GM19193 (cell line): ENCODE results near the gene VWA8.

Source experiments
- POLR2A ChIP-seq: IDR thresholded peaks from 4 replicates; pipeline ENCODE4 v1.6.1; 2011; ENCODE audit not compliant: insufficient read depth, insufficient read length; ENCODE audit errors: extremely low read depth

The VWA8 gene

GRCh38 chr13:41762796-41763195 is 198.1 kb downstream of the VWA8 start:
- no peak for TF ChIP-seq POLR2A

- no peak for TF ChIP-seq POLR2A
These were observed 204.6 kb downstream of the VWA8 start for GRCh38 chr13:41756198-41756880.

GRCh38 chr13:41751734-41752445 is 209.0 kb downstream of the VWA8 start:
- TF ChIP-seq POLR2A, result no peak

GRCh38 chr13:41751277-41751676 is 209.6 kb downstream of the VWA8 start:
- no peak for TF ChIP-seq POLR2A

DNA sequence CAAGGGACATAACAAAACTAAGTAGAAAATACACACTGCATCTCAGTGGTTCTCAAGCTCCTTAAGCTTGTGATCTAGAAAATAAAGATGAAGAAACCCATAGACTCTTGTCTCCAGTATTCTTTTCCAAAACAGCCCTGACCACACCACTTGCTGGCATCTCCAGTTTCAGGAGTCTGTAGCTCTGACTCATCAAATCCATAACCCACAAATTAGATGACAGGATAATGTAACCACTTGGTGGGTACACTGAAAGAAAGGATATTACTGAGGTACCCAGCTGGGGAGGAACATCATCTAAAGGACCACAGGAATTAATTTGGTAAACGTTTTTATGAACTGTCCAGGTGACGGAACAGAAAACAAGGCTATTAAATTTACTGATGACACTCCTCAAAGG is 214.7 kb downstream of the VWA8 start:
- no peak for TF ChIP-seq POLR2A

- no peak for TF ChIP-seq POLR2A
These were observed 217.9 kb downstream of the VWA8 start for GRCh38 chr13:41742917-41743552.

DNA sequence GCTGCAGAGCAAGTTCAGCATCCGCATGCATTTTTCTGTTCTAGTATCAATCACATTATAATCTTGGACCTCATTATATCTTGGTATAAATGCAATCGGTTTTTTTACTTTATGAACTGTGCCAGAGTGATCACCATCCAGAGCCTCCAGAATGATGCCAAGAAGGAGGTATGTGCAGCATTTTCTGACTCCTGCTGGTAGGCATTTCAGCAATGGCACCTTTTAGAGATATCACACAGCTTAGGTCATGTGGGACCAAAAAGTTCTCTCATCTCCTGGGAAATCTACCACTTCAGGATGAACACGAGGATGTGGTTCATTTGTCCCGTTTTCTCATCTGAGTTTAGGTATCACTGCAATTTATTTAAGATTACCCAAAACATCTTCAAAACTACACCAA is 220.4 kb downstream of the VWA8 start:
- TF ChIP-seq POLR2A, result no peak

DNA sequence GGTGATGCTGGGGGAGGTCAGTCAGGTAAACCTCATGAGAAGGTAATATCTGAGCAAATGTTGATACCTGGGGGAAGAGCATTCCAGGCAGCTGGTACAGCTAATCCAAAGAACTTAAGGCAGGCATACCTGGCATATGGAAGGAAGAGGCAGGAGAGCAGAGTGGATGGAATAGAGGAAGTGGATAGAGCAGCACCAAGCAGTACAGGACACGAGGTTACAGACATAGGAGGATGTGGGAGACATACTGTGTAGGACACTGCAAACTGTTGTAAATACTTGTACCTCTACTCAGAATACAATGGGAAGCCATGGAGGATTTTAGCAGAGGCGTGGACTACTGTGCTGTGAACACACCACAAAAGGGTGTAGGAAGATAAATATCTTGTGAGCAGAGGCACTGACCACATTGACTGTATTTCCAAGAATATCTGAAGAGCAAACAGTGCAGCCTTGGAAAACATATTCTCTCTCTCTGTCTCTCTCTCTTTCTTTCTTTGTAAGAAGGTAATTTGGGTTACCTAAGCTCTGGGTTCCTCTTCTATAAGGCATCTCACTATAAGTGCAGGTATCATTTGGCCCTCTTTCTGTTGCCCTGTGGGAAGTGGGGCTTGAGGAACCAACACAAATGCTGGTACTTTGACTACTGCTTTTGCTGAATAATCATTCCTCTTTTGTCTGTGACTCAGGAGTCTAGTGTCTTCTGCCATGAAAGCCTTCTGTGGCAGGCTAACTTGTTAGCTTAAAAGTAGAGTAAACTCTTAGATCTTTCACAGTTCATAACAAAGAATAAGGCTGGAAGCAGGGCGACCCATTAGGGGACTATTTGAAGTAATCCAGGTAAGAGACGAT is 238.0 kb downstream of the VWA8 start:
- no peak for TF ChIP-seq POLR2A

DNA sequence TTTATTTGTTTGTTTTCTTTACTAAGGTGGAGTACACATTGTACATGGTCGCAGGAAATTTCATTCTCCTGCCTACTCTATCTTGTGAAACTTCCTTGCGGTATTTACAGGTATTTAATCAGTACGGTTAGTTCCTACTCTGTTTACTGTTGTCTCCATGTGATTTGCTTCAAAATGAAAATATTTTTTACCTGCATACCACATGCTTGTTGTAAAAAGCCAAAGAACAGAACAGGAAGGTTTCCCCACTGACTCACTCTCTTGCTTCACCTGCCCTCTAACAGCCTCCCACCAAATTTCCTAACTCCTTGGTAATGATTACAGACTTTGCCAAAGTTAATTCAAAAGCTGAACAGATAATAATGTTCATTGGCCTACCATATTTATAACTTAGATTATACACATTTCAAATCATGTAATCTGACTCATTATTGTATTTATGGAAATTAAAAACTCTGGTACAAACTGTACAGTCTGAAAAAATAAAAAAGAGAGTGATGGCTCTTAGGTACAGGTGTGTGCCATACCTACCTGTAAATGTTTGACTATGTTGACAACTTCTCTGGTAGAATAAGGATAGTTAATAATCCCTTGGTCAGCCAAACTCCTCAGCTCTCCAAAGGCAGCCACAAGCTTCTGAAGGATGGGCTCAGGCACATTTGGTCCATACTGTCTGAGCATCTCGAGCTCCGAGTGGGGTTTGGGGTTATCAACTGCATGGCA is 239.9 kb downstream of the VWA8 start:
- no peak for TF ChIP-seq POLR2A

DNA sequence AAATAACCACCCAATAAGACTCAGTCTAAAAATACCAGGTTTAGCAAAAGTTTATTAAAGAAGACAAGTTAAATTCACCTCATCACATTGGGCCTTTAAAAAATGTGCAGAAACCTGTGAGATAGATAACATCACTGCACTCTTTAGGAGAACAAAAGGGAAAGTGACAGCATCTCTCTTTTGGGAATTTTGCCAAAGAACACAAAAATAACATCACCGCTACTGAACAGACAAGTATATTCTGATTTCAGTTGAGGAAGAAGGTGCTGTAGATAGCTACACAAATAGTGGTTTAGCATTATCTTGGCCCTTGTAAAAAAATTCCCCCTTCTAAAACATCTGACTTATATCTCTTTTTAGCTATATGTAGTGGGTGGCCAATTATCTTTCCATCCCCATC is 244.7 kb downstream of the VWA8 start:
- no peak for TF ChIP-seq POLR2A

GRCh38 chr13:41713405-41713804 is 247.5 kb downstream of the VWA8 start:
- no peak for TF ChIP-seq POLR2A

- TF ChIP-seq POLR2A, result no peak
These were observed 250.1 kb downstream of the VWA8 start for GRCh38 chr13:41710771-41711170.

DNA sequence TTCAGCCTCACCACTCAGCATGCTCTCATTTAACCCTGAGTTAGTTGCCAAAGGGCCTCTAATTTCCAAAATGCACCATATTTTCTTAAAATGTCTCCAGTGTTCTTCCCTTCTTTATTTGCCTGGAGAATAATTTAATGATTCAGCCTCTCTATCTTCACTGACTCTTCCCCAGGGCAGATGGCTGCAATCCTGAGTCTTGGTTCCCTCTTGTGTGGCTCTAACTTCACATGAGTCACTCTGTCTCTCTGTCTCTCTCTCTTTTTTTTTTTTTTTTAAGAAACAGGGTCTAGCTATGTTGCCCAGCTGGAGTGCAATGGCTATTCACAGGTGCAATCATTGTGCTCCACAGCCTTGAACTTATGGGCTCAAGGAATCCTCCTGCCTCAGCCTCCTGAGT is 251.4 kb downstream of the VWA8 start:
- no peak for TF ChIP-seq POLR2A

GRCh38 chr13:41708713-41709112 is 252.2 kb downstream of the VWA8 start:
- TF ChIP-seq POLR2A, result no peak

GRCh38 chr13:41707194-41707821 is 253.6 kb downstream of the VWA8 start:
- TF ChIP-seq POLR2A, result no peak

GRCh38 chr13:41706152-41706551 is 254.8 kb downstream of the VWA8 start:
- no peak for TF ChIP-seq POLR2A
